ENCODE results near the gene P2RY14.

DNA sequence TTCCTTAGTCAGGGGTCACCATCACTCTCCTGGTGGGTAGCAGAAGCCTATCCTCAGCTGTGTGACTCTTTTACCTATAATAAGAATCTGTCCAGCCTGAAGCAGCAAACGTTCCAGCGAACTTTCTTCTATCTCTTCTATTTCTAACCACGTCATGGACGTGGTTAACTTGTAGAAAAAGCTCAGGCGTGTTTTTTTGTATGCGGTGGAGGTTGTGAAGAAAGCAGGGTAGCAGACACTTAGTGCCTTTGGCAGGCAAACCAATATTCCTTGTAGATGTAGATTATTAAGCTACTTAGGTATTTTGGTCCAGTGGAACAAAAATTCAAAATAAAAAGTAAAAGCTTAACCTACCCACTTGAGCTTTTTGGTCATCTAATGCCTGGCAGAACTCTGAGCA lies 43.5 kb downstream of the P2RY14 start:
- no peak for TF ChIP-seq POLR2A (IDR thresholded peaks at IDR 0.05)
- TF ChIP-seq, protein P1, sequence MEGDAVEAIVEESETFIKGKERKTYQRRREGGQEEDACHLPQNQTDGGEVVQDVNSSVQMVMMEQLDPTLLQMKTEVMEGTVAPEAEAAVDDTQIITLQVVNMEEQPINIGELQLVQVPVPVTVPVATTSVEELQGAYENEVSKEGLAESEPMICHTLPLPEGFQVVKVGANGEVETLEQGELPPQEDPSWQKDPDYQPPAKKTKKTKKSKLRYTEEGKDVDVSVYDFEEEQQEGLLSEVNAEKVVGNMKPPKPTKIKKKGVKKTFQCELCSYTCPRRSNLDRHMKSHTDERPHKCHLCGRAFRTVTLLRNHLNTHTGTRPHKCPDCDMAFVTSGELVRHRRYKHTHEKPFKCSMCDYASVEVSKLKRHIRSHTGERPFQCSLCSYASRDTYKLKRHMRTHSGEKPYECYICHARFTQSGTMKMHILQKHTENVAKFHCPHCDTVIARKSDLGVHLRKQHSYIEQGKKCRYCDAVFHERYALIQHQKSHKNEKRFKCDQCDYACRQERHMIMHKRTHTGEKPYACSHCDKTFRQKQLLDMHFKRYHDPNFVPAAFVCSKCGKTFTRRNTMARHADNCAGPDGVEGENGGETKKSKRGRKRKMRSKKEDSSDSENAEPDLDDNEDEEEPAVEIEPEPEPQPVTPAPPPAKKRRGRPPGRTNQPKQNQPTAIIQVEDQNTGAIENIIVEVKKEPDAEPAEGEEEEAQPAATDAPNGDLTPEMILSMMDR (IDR thresholded peaks at IDR 0.05) = no peak
